Peyer's patch (tissue), 4 donors: Measurements from ENCODE around the gene NUDT13. TPM values are rescaled to one million over a fixed set of nuclear protein-coding genes. Genes with fewer than 3 reads are reported as not detected.
A peak's percentile ranks its signal among the peaks of the same experiment; 100 is the strongest.

ENCODE experiments used
- DNase-seq, 3 donors: peaks; one replicate each; pipeline ENCODE4 v3.0.0-alpha.2; 2017 to 2019
- H3K27ac ChIP-seq, 4 donors: fragments of 200-600 bp; sonication (generic); one replicate each; pipeline ENCODE4 v1.5.1; 2016 to 2019
- H3K27me3 ChIP-seq, 2 donors: fragments of 200-600 bp; sonication (generic); one replicate each; pipeline ENCODE4 v1.5.1; 2019
- H3K36me3 ChIP-seq, 3 donors: fragments of 200-600 bp; sonication (generic); one replicate each; pipeline ENCODE4 v1.5.1; 2016 to 2019
- H3K4me1 ChIP-seq, 4 donors: fragments of 200-600 bp; sonication (generic); one replicate each; pipeline ENCODE4 v1.5.1; 2016 to 2019
- H3K4me3 ChIP-seq, 4 donors: fragments of 200-600 bp; sonication (generic); 1 replicate in 3 of 4; 2 replicates in 1 of 4; pipeline ENCODE4 v1.5.1; 2016 to 2019; ENCODE audit warnings: mild to moderate bottlenecking in 1 of 4
- H3K9me3 ChIP-seq, 4 donors: fragments of 200-600 bp; sonication (generic); one replicate each; pipeline ENCODE4 v1.5.1; 2016 to 2019; ENCODE audit warnings: mild to moderate bottlenecking in 1 of 4
- CTCF ChIP-seq, 6 experiments: fragments of 450-650 bp in 4 of 6; fragments of 200-600 bp in 2 of 6; sonication (generic) in 1 of 6; IDR thresholded peaks; one replicate each; pipeline ENCODE4 v1.5.1; 2017 to 2019; ENCODE audit warnings: antibody characterized with exemption in 6 of 6, mild to moderate bottlenecking in 3 of 6, moderate library complexity in 1 of 6
- POLR2A ChIP-seq, 2 donors: fragments of 450-650 bp; IDR thresholded peaks; one replicate each; pipeline ENCODE4 v1.5.1; 2017; ENCODE audit warnings: antibody characterized with exemption in 2 of 2, mild to moderate bottlenecking in 2 of 2, moderate library complexity in 2 of 2
- total RNA-seq, 4 donors: library from RNA; depleted of rRNA; stranded (reverse); fragments of >200 nt; gene quantifications; one replicate each; pipeline ENCODE4 v1.1.0, GENCODE V29; 2016

NUDT13 gene
- total RNA-seq, 4 donors from 2014 or later = 1.9 to 4.0 (median 2.6) TPM

DNA sequence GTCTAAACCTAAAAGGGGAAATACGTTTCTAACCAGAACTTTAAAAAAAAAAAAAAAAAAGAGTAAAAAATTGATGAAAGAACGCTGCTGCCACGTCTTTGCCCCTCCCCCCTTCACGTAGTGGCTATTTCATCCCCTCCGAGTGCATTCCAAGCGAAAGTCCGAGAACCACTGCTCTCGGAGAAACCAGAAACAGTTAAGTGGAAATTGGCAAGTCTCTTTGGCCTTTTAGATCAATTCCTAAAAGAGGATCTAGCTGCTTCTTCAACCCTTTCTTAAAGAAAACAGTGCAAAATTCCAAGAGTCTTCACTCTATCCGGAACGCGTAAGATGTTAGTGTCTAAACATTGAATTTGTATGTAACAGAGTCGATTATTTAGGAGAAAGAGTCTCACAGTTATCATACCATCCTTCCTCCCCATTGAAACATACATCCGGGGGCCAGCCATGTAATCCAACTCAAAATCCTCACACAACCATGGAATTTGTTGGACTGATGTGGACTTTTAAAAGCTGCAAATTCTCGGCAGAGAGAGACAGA is 14.7 kb upstream of the NUDT13 start:
- no peaks in the 10 kb centered on the region for H3K27me3 ChIP-seq
- H3K4me3 ChIP-seq = peak overlapping the region; percentile 48 to 84 (median 66)
- peaks cover 0 to 5% (median 0%) of the 10 kb centered on the region in 4 donors for H3K4me1 ChIP-seq
- DNase-seq = peak in 2 of 3 donors; percentile 40 to 66
- TF ChIP-seq CTCF (IDR thresholded peaks at IDR 0.05) = no peak
- no peak for TF ChIP-seq POLR2A (IDR thresholded peaks at IDR 0.05)
- H3K36me3 ChIP-seq = no peaks in the 10 kb centered on the region
- H3K27ac ChIP-seq = peak overlapping the region; percentile 88 to 95 (median 94)
- no peaks in the 10 kb centered on the region for H3K9me3 ChIP-seq

DNA sequence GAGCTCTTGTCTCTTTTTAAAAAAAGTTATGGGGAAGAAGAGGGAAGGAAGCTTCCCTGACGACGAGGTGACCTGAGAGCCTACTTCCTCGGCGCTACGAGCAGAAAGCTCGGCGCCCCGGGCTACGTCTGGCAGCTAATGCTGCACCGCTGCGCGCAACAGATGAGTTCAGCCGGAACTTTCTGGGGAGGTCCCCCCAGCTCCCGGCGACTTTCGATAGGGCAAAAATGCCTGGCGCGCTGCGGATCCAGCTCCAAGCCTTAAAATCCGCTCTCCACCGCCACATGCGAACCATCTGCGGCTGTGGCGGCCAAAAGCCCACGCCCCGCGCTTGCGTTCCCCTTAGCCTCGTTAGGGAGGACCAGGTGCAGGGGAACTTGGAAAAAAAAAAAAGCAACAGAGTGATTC is 14.2 kb upstream of the NUDT13 start:
- DNase-seq = peak; percentile 73 to 88 (median 78)
- Histone ChIP-seq H3K36me3 (no peaks in the 10 kb centered on the region), H3K4me3 (peak overlapping the region; percentile 48 to 84 (median 66)), H3K27me3 (no peaks in the 10 kb centered on the region), H3K9me3 (no peaks in the 10 kb centered on the region), H3K4me1 (peaks cover 0 to 5% (median 0%) of the 10 kb centered on the region in 4 donors), H3K27ac (peak overlapping the region; percentile 88 to 95 (median 94))
- TF ChIP-seq POLR2A (IDR thresholded peaks at IDR 0.05) (peak; percentile 6 to 22), CTCF (IDR thresholded peaks at IDR 0.05) (no peak)

DNA sequence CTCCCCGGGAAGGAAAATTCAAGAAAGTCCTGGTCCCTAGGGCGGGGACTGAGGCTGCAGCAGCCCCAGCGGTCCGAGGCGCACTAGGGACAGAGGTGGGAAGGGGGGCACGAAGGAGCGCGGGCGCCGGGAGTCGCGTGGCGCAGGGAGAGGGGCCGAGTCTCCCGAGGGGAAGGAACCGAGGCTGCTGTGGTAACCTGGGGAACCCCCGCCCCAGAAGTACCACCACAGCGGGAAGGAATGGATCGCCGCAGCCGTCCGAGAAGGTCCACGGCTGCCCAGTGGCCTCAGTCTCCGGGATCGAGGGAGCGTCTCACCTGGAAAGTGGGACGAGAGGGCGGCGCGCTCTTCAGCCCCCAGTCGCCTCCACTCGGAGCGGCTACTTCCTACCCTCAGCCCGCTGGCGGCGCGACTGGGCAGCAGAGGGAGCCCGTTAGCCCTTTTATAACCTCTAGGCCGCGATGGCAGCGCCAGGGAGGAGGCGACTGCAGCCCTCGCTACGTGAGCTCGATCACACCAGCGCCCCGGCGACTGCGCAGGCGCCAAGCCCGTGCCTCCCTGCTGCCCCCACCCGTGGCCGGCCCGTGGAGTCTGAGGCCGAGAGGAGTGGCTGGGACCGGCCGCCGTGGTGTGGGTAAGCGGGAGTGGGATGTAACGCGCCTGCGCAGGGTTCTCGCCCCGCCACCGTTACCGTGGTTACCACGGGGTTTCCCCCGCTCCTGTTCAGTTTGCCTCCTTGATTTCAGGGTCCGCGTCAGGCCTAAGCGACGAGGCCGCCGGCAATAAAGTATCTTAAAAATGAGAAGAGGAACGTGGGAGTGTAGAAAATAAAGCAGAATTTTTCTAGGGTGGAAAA is 13.6 kb upstream of the NUDT13 start, which contains the start of gene P4HA1:
Gene P4HA1 (minus strand): TSS at position 418 of the 856 bp plus-strand sequence. CDS start 21,983 bp downstream, outside the sequence.
- peak; percentile 98 to 100 (median 99) for DNase-seq
- peaks cover 0 to 5% (median 0%) of the 10 kb centered on the region in 4 donors for H3K4me1 ChIP-seq
- H3K36me3 ChIP-seq = no peaks in the 10 kb centered on the region
- no peaks in the 10 kb centered on the region for H3K9me3 ChIP-seq
- H3K27ac ChIP-seq = peak within 1 kb of the TSS; percentile 88 to 95 (median 94)
- H3K27me3 ChIP-seq = no peaks in the 10 kb centered on the region
- TF ChIP-seq POLR2A (IDR thresholded peaks at IDR 0.05) (peak; percentile 93 to 96), CTCF (IDR thresholded peaks at IDR 0.05) (peak; percentile 32 to 82 (median 70))
- peak within 1 kb of the TSS; percentile 48 to 84 (median 66) for H3K4me3 ChIP-seq

GRCh38 chr10:73097305-73097670 is 13.0 kb upstream of the NUDT13 start:
- H3K4me3 ChIP-seq = peak overlapping the region; percentile 48 to 84 (median 66)
- H3K27me3 ChIP-seq = no peaks in the 10 kb centered on the region
- peaks cover 0 to 5% (median 0%) of the 10 kb centered on the region in 4 donors for H3K4me1 ChIP-seq
- no peak for TF ChIP-seq POLR2A (IDR thresholded peaks at IDR 0.05)
- no peak for TF ChIP-seq CTCF (IDR thresholded peaks at IDR 0.05)
- H3K36me3 ChIP-seq = no peaks in the 10 kb centered on the region
- H3K27ac ChIP-seq = peak overlapping the region; percentile 88 to 95 (median 94)
- no peak for DNase-seq
- H3K9me3 ChIP-seq = no peaks in the 10 kb centered on the region

GRCh38 chr10:73099141-73099540 is 11.1 kb upstream of the NUDT13 start:
- Histone ChIP-seq H3K27me3 (no peaks in the 10 kb centered on the region), H3K36me3 (no peaks in the 10 kb centered on the region), H3K27ac (no peak overlapping the region), H3K4me1 (peaks cover 0 to 5% (median 0%) of the 10 kb centered on the region in 4 donors), H3K9me3 (no peaks in the 10 kb centered on the region), H3K4me3 (no peak overlapping the region)
- DNase-seq = no peak
- TF ChIP-seq CTCF (IDR thresholded peaks at IDR 0.05) (no peak), POLR2A (IDR thresholded peaks at IDR 0.05) (no peak)
